Activated CD4-positive, CD25-positive, alpha-beta regulatory T cell treated with anti-CD3 and anti-CD28 coated beads, Interleukin-2, amount 50 U/mL, for 24 hours (primary cell): Measurements from ENCODE around the gene SCYGR1.
A peak's percentile ranks its signal among the peaks of the same experiment; 100 is the strongest.
"Not testable (repeated sequence)": the region's sequence is repeated elsewhere in the genome, so short reads cannot be mapped to it uniquely, and the experiment has no call there.

ENCODE experiments used
- ATAC-seq, 2 donors: fragments of 150-1000 bp; cut with Tn5 transposase; one replicate each; pipeline ENCODE4 v1.10.0; 2021; ENCODE audit warnings: mild to moderate bottlenecking in 1 of 2, moderate library complexity in 1 of 2

SCYGR1 gene

DNA sequence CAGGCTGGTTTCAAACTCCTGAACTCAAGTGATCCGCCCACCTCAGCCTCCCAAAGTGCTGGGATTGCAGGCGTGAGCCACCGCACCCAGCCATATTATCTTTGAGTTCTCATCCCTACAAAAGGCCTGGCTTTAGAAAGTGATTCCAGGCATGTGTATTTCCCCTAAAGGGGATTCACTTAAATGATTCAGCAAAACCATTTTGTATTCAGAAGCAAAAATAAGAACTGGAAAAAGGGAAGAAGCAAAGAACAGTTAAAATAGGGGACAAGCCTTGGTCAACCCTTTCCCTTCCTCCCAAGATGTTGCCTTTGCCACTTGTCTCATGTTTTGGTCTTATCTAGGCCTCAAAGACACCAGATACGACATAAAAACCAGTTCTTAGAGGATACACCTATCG lies 19.2 kb downstream of the SCYGR1 start:
- ATAC-seq: no peak

DNA sequence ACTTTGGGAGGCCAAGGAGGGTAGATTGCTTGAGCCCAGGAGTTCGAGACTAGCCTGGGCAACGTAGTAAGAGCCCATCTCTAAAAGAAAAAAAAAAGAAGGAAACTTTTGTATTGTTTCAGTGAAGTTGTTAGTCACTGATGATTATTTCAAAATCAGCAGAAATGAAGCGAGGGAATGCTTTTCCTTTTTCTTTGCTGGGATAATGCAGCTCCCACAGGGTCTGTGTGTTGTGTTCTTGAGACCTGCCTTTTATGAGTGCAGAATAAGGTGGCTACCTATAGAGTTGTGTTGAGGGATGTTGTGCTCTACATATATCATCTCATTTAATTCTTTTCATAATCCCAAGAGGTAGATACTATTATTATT lies 20.3 kb downstream of the SCYGR1 start:
- no peak for ATAC-seq

DNA sequence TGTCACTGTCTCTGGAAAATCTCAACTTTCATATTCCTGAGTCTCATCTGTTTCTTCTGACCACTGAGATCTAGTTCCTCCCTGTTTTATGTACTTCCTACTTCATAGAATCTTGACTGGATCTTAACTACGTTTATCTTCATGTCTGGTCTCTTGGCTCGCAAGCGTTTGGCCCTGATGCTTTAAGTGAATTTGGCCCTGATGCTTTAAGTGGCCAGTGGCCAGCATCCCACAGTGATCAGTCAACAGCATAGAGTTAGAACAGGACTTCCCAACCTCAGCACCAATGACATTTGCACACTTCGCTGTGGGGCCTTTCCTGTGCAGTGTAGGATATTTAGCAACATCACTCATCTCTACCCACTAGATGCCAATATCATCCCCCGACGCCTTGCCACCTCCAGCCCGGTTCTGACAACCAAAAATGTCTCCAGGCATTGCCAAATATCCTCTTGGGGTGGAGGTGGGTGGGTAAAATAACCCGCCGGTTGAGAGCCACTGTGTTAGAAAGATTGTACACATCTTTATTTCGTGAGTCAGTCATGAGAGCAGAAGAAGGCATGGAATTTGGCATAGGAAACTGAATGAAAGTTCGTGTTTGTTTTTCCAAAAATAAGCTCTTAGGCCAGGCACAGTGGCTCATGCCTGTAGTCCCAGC lies 20.9 kb downstream of the SCYGR1 start:
- ATAC-seq: no peak

DNA sequence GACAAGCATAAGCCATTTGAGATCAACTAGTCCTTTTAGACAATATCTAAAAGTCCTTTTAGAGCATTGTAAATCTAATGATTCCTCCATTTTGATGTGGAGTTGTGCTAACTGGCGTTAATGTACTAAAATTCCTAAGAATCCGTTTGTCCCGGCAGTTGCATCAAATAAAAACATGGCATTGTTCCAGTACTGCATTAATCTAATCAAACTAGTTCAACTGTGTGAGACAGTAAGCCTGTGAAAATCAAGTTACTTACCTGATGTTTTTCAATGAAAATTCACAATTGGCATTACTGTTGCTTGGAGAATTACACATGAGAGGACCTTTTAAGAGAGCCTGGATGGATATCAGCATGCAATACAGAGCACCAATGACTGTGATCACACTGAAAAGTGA lies 21.9 kb downstream of the SCYGR1 start:
- ATAC-seq: no peak

DNA sequence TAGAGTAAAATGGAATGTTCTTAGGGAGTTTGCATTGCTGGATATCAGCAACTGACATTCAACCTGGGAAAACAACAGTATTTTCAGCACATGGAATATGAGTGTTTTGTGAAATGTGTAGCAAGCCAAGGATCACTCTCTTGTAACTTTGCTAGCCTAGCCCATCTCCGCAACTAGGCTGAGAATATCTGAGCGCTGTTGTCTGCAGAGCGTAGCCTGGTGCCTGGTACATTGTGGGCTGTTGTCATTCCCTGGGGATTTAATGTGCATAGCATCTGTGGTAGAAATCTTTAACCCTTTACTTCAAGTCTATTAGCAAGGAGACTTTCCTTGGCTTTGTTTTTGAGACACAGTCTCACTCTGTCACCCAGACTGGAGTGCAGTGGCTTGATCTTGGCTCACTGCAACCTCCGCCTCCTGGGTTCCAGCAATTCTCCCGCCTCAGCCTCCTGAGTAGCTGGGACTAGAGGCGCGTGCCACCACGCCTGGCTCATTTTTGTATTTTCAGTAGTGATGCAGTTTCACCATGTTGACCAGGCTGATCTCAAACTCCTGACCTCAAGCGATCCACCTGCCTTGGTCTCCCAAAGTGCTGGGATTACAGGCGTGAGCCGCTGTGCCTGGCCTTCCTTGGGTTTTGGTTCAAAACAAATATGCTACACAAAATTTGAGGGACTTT lies 23.0 kb downstream of the SCYGR1 start:
- not testable (repeated sequence) for ATAC-seq

DNA sequence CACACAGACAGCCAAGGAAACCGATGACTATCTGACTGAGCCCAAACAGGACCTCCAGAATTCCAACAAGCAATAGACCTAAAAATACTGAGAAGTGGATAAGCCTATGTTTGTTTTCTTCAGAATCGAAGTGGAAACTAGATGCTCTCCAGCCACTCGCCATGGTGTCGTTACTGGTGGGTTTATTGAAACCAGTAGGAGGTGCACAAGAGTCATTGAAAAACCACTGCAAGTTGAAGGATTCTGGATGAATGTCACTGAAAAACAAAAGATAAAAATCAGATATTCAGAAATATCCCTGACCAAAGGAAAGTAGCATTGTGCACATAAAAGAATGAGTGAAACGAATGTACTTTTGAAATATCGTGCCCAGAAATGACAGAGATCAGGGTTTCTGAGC lies 24.0 kb downstream of the SCYGR1 start:
- peak in 1 of 2 donors; percentile 33 for ATAC-seq

DNA sequence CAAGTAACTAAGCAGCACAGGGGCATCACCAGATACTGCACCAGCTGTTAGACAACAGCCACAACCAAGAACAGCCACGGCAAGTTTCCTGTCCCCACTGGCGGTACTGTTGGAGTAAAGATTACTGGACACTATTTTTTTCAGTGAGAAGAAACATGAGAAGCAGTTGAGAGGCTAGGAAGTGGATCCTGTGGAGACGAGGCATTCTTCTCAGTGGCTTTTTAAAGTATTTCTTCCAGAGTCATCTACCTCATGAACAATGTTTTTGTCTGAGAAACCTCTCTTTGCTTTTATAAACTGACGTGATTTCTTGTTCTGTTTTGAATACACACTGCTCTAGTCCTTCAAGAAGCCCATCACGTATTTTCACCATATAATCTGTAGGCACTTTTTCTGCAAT lies 27.4 kb downstream of the SCYGR1 start:
- no peak for ATAC-seq

DNA sequence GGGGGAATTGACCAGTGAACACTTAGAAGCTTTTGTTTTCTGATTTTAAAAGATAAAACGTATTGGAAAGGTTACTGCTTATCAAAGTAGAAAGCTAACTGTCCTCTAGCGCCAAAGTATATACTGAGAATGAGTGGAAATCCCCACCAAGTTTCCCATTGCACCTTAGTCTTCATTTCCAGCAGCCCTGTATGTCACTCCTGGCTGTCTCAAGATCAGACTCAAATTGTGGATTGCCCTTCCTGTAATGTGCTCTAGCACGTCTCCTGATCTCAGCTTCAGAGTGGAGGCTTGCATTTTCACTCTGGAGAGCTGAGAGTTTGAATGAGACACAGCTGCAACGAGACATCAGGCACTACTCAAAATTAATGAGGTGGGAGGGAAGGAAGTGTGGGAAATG lies 36.1 kb downstream of the SCYGR1 start:
- peak in 1 of 2 donors; percentile 48 for ATAC-seq

DNA sequence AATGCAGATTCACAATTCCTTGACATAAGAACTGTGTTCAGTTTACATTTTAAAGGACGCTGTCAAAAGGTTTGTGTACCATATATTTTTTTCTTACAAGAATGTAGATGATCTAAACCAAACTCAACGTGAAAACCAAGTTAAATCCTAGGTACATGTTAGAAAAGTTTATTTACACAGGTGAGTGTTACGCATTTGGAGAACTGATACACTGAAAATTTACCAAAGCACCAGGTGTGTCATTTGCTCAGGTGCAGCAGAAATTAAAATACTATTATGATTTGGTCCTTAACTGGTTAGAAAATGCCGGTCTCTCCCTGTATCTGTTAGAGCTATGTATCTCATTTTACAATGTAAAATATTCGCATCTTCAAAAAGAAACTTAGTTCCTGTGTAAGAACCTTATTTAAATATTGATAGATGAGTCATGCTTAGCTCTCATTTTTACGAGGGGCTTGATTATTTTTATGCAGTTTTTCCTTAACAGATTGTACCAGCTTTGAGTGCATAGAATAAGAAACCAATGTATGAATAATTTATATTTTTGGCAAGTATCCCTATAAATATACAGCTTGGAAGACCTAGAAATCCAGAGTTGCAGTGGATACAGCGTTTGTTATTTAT lies 37.6 kb downstream of the SCYGR1 start:
- no peak for ATAC-seq

DNA sequence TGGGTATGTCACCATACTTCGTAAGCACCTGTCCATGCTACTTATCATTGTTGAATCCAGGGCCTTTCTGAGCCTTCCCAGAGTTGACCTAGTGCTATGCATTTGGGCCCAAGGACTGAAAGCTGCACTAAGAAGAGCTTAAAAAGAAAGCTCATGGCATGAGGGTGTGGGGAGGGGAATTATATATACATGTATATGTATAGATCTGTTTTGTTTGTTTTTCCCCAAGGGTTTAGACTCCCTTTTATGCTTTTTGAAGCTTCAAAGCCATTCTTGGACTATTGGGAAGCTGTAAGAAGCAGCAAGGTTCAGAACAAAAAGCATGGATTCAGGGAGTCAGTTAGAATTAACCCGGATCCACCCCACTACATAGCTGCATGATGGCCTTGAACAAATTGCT lies 39.4 kb downstream of the SCYGR1 start:
- ATAC-seq: no peak

DNA sequence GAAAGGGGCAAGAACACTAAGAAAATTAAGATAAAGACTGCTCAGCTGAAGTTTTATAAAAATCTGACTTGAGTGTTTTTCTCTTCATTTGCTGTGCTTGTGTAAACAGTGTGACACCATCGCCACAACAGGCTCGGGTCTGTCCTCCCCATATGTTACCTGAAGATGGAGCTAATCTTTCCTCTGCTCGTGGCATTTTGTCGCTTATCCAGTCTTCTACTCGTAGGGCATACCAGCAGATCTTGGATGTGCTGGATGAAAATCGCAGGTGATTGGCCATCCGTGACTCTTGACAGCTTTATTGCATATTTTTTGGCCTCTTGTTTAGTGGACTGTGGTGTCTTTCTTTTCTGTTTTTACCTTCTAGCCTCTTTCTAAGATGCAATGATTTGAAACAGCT lies 40.6 kb downstream of the SCYGR1 start:
- no peak for ATAC-seq

DNA sequence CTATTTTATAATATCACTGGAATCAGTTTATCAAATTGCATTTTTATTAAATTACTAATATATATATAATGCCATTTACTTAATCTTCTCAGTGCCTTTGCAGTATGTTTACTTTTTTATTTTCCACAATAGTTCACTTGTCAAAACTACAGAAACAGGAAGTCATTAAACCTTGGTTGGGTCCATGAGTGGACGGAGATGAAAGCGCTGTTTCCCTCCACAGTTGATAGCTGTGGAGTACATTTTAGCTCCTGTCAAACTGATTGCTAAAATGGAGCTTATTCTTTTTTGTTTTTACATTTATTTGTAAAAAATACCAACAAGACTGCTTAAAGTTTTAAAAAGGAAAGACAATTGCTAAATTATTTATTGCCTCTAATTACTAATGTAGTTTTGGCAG lies 43.5 kb downstream of the SCYGR1 start:
- ATAC-seq: no peak

DNA sequence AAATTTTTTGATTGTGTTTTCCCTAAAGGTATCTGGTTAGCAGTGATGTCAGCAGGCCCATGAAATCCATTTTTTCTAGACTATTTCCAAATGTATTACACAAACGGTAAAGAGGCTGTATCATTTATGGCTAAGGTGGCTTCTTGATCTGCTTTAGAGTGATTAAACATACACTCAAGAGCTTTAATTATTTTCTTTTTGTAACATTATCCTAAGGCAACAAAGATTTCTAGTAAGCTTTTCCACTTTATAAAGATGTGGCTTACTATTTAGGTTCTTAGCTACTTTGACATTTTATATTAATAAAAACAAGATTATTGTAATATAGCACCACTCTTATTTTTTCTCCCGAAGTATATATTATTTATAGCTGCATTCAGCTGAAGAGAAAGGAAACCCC lies 46.2 kb downstream of the SCYGR1 start:
- no peak for ATAC-seq

DNA sequence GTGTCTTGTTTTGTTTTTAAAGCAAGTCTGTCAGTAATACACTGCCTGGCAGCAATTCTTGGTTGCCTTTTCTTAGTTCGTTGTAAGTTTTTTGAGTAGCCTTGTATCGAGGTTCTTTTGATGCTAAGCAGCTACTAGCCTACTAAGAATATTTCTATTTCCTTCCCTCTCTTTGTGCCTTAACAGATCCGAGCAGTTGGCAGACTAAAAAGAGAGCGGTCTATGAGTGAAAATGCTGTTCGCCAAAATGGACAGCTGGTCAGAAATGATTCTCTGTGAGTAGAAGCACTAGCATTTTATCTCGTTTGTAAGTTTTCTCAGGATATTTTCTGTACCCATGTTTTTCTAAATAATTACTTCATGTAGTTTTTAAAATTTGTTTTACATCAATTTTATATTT lies 47.6 kb downstream of the SCYGR1 start:
- no peak for ATAC-seq

DNA sequence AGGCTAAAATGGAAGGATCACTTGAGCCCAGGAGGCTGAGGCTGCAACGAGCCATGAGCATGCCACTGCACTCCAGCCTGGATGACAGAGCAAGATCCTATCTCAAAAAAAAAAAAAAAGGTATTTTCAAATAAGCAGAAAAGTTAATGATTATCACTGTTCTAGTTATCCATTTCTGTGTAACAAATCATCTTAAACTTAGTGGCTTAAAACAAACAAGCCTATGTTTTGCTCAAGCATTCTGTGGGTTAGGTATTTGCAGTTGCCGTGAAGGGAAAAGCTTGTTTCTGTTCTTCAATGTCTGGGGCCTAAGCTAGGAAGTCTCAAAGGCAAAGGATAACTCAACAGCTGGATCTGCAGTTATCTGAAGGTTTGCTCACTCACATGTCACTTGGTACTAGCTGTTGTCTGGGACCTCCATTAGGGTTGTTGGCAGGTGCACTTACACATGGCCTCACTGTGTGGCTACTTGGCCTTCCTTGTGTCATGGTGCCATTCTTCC lies 48.6 kb downstream of the SCYGR1 start:
- ATAC-seq: no peak
